HepG2 (cell line): ENCODE measurements around the gene ADIPOR2. TPM values are rescaled to one million over a fixed set of nuclear protein-coding genes. Genes with fewer than 3 reads are reported as not detected.

Experiments
- AKAP8 ChIP-seq: sonication (generic); formaldehyde crosslinking; IDR thresholded peaks from 2 replicates; pipeline ENCODE4 v1.5.1; 2020; ENCODE audit warnings: mild to moderate bottlenecking, missing genetic modification reagents
- HMG20A ChIP-seq: IDR thresholded peaks from 2 replicates; pipeline ENCODE4 v1.6.1; 2016; ENCODE audit warnings: borderline replicate concordance
- KLF13 ChIP-seq: sonication (generic); formaldehyde crosslinking; IDR thresholded peaks from 2 replicates; pipeline ENCODE4 v1.4.0; 2020; ENCODE audit warnings: mild to moderate bottlenecking, missing genetic modification reagents
- REPIN1 ChIP-seq: sonication (generic); formaldehyde crosslinking; IDR thresholded peaks from 2 replicates; pipeline ENCODE4 v1.8.0; 2022; ENCODE audit warnings: missing genetic modification reagents, low read depth, mild to moderate bottlenecking, borderline replicate concordance
- RNF2 ChIP-seq: fragments of 450-650 bp; conservative IDR thresholded peaks from 2 replicates; pipeline ENCODE4 v1.6.1; 2016; ENCODE audit warnings: low read depth
- STAT5B ChIP-seq: sonication (generic); formaldehyde crosslinking; IDR thresholded peaks from 2 replicates; pipeline ENCODE4 v1.4.0; 2020; ENCODE audit warnings: missing genetic modification reagents
- TCF12 ChIP-seq, 2 experiments: fragments of 450-650 bp in 1 of 2; sonication (generic) in 1 of 2; formaldehyde crosslinking in 1 of 2; IDR thresholded peaks; 2 replicates each; pipeline versions ENCODE4 v1.6.1 to v1.8.0; 2017 to 2022; ENCODE audit warnings: antibody characterized with exemption in 1 of 2, mild to moderate bottlenecking in 1 of 2, missing genetic modification reagents in 1 of 2, moderate library complexity in 1 of 2
- TP53 ChIP-seq: sonication (generic); formaldehyde crosslinking; conservative IDR thresholded peaks from 2 replicates; pipeline ENCODE4 v1.4.0; 2020; ENCODE audit warnings: missing genetic modification reagents
- ZFP36L2 ChIP-seq: sonication (generic); formaldehyde crosslinking; IDR thresholded peaks from 2 replicates; pipeline ENCODE4 v1.4.0; 2020; ENCODE audit warnings: missing genetic modification reagents
- ZNF737 ChIP-seq: sonication (generic); formaldehyde crosslinking; IDR thresholded peaks from 2 replicates; pipeline ENCODE4 v1.5.0; 2020; ENCODE audit warnings: missing genetic modification reagents, mild to moderate bottlenecking, borderline replicate concordance
- ZZZ3 ChIP-seq: sonication (generic); formaldehyde crosslinking; IDR thresholded peaks from 2 replicates; pipeline ENCODE4 v1.4.0; 2020; ENCODE audit warnings: missing genetic modification reagents, mild to moderate bottlenecking, borderline replicate concordance
- polyA plus RNA-seq, 8 experiments: library from polyadenylated mRNA; depleted of rRNA in 3 of 8; stranded (reverse) in 7 of 8; unstranded in 1 of 8; fragments of >200 nt; fragmentation: Illumina TruSeq in 4 of 8; extraction: Trizol in 4 of 8; gene quantifications; 2 replicates each; pipeline versions ENCODE4 v1.2.1 to v1.2.3, GENCODE V29; 2011 to 2016; ENCODE audit warnings: low read depth in 4 of 8, missing spikeins in 1 of 8, mixed read lengths in 1 of 8; ENCODE audit not compliant: insufficient read depth in 1 of 8
- total RNA-seq, 5 experiments: library from RNA; depleted of rRNA; stranded (reverse); fragments of >200 nt; fragmentation: Illumina TruSeq; extraction: Trizol; gene quantifications; 2 replicates each; pipeline ENCODE4 v1.2.3, GENCODE V29; 2016; ENCODE audit warnings: low read depth in 1 of 5
- TF ChIP-seq, protein P1 (sequence below): sonication (generic); formaldehyde crosslinking; IDR thresholded peaks from 2 replicates; pipeline ENCODE4 v1.4.0; 2020; ENCODE audit warnings: missing genetic modification reagents
- TF ChIP-seq, protein P2 (sequence below): sonication (generic); formaldehyde crosslinking; IDR thresholded peaks from 2 replicates; pipeline ENCODE4 v1.8.0; 2023; ENCODE audit warnings: mild to moderate bottlenecking, missing genetic modification reagents
- TF ChIP-seq, protein P3 (sequence below): sonication (generic); formaldehyde crosslinking; IDR thresholded peaks from 2 replicates; pipeline ENCODE4 v1.4.0; 2020; ENCODE audit warnings: missing genetic modification reagents, borderline replicate concordance
- TF ChIP-seq, protein P4 (sequence below): sonication (generic); formaldehyde crosslinking; IDR thresholded peaks from 2 replicates; pipeline ENCODE4 v1.4.0; 2020; ENCODE audit warnings: missing genetic modification reagents, borderline replicate concordance
- TF ChIP-seq, protein P5 (sequence below): sonication (generic); formaldehyde crosslinking; IDR thresholded peaks from 2 replicates; pipeline ENCODE4 v1.4.0; 2020; ENCODE audit warnings: low read depth, missing genetic modification reagents

Gene ADIPOR2
- total and polyA plus RNA-seq, 2 of the 13 experiments (the other 11 are each of a cell fraction or from before 2014, with no cell fraction given): 35.2 to 52.2 TPM

DNA sequence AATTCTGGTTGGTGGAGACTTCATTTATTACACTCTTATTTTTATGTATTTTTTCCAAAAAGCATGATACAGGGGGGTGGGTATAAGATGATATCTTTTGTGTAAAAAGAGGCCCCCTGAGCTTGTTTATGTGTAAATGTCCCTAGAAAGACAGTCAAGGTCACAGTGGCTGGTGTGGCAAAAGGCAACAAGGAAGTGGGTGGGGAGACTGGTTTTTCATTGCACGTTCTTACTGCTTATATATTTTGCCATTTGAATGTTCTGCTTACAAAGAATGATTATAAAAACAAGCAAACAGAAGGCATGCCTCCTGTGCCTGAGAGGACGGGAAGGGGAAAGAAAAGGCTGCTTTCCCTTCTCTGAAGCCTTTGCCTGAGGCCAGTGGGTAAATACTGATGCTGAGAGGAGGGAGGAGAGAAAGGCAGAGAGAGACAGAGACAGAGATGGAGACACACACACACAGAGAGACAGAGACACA lies 24.1 kb upstream of the ADIPOR2 start (continued):
- TF ChIP-seq, protein P1, sequence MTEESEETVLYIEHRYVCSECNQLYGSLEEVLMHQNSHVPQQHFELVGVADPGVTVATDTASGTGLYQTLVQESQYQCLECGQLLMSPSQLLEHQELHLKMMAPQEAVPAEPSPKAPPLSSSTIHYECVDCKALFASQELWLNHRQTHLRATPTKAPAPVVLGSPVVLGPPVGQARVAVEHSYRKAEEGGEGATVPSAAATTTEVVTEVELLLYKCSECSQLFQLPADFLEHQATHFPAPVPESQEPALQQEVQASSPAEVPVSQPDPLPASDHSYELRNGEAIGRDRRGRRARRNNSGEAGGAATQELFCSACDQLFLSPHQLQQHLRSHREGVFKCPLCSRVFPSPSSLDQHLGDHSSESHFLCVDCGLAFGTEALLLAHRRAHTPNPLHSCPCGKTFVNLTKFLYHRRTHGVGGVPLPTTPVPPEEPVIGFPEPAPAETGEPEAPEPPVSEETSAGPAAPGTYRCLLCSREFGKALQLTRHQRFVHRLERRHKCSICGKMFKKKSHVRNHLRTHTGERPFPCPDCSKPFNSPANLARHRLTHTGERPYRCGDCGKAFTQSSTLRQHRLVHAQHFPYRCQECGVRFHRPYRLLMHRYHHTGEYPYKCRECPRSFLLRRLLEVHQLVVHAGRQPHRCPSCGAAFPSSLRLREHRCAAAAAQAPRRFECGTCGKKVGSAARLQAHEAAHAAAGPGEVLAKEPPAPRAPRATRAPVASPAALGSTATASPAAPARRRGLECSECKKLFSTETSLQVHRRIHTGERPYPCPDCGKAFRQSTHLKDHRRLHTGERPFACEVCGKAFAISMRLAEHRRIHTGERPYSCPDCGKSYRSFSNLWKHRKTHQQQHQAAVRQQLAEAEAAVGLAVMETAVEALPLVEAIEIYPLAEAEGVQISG (CRISPR knock-in tag): no peak
- TF ChIP-seq RNF2 (no peak), KLF13 (CRISPR knock-in tag) (no peak), TCF12 (IDR thresholded peaks at IDR 0.05) (no peak), TCF12 (CRISPR knock-in tag; IDR thresholded peaks at IDR 0.05) (no peak), ZFP36L2 (CRISPR knock-in tag) (no peak), TP53 (CRISPR knock-in tag) (no peak), HMG20A (CRISPR knock-in tag) (peak; percentile 67), REPIN1 (no peak), ZNF737 (CRISPR knock-in tag) (no peak), AKAP8 (CRISPR knock-in tag) (no peak), ZZZ3 (CRISPR knock-in tag) (no peak), STAT5B (no peak)
- TF ChIP-seq, protein P2, sequence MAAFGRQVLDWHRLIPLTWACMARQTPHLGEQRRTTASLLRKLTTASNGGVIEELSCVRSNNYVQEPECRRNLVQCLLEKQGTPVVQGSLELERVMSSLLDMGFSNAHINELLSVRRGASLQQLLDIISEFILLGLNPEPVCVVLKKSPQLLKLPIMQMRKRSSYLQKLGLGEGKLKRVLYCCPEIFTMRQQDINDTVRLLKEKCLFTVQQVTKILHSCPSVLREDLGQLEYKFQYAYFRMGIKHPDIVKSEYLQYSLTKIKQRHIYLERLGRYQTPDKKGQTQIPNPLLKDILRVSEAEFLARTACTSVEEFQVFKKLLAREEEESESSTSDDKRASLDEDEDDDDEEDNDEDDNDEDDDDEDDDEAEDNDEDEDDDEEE: no peak
- TF ChIP-seq, protein P3, sequence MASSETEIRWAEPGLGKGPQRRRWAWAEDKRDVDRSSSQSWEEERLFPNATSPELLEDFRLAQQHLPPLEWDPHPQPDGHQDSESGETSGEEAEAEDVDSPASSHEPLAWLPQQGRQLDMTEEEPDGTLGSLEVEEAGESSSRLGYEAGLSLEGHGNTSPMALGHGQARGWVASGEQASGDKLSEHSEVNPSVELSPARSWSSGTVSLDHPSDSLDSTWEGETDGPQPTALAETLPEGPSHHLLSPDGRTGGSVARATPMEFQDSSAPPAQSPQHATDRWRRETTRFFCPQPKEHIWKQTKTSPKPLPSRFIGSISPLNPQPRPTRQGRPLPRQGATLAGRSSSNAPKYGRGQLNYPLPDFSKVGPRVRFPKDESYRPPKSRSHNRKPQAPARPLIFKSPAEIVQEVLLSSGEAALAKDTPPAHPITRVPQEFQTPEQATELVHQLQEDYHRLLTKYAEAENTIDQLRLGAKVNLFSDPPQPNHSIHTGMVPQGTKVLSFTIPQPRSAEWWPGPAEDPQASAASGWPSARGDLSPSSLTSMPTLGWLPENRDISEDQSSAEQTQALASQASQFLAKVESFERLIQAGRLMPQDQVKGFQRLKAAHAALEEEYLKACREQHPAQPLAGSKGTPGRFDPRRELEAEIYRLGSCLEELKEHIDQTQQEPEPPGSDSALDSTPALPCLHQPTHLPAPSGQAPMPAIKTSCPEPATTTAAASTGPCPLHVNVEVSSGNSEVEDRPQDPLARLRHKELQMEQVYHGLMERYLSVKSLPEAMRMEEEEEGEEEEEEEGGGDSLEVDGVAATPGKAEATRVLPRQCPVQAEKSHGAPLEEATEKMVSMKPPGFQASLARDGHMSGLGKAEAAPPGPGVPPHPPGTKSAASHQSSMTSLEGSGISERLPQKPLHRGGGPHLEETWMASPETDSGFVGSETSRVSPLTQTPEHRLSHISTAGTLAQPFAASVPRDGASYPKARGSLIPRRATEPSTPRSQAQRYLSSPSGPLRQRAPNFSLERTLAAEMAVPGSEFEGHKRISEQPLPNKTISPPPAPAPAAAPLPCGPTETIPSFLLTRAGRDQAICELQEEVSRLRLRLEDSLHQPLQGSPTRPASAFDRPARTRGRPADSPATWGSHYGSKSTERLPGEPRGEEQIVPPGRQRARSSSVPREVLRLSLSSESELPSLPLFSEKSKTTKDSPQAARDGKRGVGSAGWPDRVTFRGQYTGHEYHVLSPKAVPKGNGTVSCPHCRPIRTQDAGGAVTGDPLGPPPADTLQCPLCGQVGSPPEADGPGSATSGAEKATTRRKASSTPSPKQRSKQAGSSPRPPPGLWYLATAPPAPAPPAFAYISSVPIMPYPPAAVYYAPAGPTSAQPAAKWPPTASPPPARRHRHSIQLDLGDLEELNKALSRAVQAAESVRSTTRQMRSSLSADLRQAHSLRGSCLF (CRISPR knock-in tag): no peak
- TF ChIP-seq, protein P4, sequence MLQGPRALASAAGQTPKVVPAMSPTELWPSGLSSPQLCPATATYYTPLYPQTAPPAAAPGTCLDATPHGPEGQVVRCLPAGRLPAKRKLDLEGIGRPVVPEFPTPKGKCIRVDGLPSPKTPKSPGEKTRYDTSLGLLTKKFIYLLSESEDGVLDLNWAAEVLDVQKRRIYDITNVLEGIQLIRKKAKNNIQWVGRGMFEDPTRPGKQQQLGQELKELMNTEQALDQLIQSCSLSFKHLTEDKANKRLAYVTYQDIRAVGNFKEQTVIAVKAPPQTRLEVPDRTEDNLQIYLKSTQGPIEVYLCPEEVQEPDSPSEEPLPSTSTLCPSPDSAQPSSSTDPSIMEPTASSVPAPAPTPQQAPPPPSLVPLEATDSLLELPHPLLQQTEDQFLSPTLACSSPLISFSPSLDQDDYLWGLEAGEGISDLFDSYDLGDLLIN: no peak
- TF ChIP-seq, protein P5, sequence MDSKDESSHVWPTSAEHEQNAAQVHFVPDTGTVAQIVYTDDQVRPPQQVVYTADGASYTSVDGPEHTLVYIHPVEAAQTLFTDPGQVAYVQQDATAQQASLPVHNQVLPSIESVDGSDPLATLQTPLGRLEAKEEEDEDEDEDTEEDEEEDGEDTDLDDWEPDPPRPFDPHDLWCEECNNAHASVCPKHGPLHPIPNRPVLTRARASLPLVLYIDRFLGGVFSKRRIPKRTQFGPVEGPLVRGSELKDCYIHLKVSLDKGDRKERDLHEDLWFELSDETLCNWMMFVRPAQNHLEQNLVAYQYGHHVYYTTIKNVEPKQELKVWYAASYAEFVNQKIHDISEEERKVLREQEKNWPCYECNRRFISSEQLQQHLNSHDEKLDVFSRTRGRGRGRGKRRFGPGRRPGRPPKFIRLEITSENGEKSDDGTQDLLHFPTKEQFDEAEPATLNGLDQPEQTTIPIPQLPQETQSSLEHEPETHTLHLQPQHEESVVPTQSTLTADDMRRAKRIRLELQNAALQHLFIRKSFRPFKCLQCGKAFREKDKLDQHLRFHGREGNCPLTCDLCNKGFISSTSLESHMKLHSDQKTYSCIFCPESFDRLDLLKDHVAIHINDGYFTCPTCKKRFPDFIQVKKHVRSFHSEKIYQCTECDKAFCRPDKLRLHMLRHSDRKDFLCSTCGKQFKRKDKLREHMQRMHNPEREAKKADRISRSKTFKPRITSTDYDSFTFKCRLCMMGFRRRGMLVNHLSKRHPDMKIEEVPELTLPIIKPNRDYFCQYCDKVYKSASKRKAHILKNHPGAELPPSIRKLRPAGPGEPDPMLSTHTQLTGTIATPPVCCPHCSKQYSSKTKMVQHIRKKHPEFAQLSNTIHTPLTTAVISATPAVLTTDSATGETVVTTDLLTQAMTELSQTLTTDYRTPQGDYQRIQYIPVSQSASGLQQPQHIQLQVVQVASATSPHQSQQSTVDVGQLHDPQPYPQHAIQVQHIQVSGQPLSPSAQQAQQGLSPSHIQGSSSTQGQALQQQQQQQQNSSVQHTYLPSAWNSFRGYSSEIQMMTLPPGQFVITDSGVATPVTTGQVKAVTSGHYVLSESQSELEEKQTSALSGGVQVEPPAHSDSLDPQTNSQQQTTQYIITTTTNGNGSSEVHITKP (CRISPR knock-in tag): no peak
